ENCODE results near the gene SPARCL1. TPM values are rescaled to one million over a fixed set of nuclear protein-coding genes. Genes with fewer than 3 reads are reported as not detected.

Gene SPARCL1
- total and polyA plus RNA-seq, 10 of the 15 experiments (the other 5 are each of a cell fraction or from before 2014, with no cell fraction given) = 0.10 to 1.1 TPM; not detected in 8

DNA sequence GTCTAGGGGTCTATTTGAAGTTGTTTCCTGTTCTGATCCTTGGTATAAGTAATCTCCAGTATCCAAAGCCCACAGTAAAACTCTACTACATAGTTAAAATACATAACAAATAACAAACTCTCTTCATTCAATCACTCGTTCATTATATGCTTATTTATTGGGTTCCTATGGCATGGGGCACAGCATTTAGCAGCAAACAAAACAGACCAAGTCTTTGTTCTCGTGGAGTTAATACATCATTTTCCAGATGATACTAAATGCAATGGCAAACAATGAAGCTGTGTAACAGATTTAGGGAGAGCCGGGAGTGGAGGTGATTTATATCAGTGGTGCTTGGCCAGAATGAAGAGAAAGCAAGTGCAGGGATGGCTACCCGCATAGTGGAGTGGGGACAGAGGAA lies 36.6 kb upstream of the SPARCL1 start (continued):
- TF ChIP-seq, protein P1, sequence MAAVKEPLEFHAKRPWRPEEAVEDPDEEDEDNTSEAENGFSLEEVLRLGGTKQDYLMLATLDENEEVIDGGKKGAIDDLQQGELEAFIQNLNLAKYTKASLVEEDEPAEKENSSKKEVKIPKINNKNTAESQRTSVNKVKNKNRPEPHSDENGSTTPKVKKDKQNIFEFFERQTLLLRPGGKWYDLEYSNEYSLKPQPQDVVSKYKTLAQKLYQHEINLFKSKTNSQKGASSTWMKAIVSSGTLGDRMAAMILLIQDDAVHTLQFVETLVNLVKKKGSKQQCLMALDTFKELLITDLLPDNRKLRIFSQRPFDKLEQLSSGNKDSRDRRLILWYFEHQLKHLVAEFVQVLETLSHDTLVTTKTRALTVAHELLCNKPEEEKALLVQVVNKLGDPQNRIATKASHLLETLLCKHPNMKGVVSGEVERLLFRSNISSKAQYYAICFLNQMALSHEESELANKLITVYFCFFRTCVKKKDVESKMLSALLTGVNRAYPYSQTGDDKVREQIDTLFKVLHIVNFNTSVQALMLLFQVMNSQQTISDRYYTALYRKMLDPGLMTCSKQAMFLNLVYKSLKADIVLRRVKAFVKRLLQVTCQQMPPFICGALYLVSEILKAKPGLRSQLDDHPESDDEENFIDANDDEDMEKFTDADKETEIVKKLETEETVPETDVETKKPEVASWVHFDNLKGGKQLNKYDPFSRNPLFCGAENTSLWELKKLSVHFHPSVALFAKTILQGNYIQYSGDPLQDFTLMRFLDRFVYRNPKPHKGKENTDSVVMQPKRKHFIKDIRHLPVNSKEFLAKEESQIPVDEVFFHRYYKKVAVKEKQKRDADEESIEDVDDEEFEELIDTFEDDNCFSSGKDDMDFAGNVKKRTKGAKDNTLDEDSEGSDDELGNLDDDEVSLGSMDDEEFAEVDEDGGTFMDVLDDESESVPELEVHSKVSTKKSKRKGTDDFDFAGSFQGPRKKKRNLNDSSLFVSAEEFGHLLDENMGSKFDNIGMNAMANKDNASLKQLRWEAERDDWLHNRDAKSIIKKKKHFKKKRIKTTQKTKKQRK (IDR thresholded peaks at IDR 0.05; ENCODE audit: low read depth, low read length) = no peak
- no peak for TF ChIP-seq TCF7 (IDR thresholded peaks at IDR 0.05; ENCODE audit: borderline replicate concordance)
- no peak for TF ChIP-seq SMAD1 (IDR thresholded peaks at IDR 0.05; ENCODE audit: low read depth, partially characterized antibody)
- no peak for TF ChIP-seq ZNF217 (IDR thresholded peaks at IDR 0.05)
- no peak for TF ChIP-seq JUNB (IDR thresholded peaks at IDR 0.05)
- no peak for TF ChIP-seq MYC (IDR thresholded peaks at IDR 0.05; ENCODE audit: insufficient read depth, insufficient read length, insufficient replicate concordance, low read length, severe bottlenecking)
- no peak for TF ChIP-seq HDAC6 (IDR thresholded peaks at IDR 0.05; ENCODE audit: unreplicated experiment)
- TF ChIP-seq BCL11A (IDR thresholded peaks at IDR 0.05; ENCODE audit: low read depth, low read length) = no peak
- TF ChIP-seq GATAD2B (conservative IDR thresholded peaks at IDR 0.05; ENCODE audit: low read depth) = no peak
- TF ChIP-seq LARP7 (IDR thresholded peaks at IDR 0.05) = no peak
- TF ChIP-seq ELK1 (IDR thresholded peaks at IDR 0.05; ENCODE audit: low read depth, low read length) = no peak
- no peak for TF ChIP-seq POLR2A (IDR thresholded peaks at IDR 0.05; ENCODE audit: low read depth, low read length)

Data from GM12878 (cell line).